Kidney (tissue), 14 donors: ENCODE results near the gene GALNT5. TPM values are rescaled to one million over a fixed set of nuclear protein-coding genes. Genes with fewer than 3 reads are reported as not detected.
"Not testable (repeated sequence)": the region's sequence is repeated elsewhere in the genome, so short reads cannot be mapped to it uniquely, and the experiment has no call there.

ENCODE experiments used
- DNase-seq, 5 donors: peaks; one replicate each; pipeline ENCODE4 v3.0.0-alpha.2; 2013 to 2020
- FAIRE-seq: peaks from 2 replicates; lab custom pipeline; 2012; peaks lifted over from hg19 to GRCh38; lab: Jason Lieb, UNC
- H3K27ac ChIP-seq, 2 donors: one replicate each; pipeline ENCODE4 v1.7.0; 2013; ENCODE audit warnings: low read depth in 2 of 2, low read length in 2 of 2, inconsistent platforms in 1 of 2
- H3K27me3 ChIP-seq: one replicate; pipeline ENCODE4 v1.7.1; 2013; ENCODE audit warnings: low read length, inconsistent platforms; ENCODE audit not compliant: control insufficient read depth, insufficient read depth
- H3K36me3 ChIP-seq, 3 donors: one replicate each; pipeline versions ENCODE4 v1.7.0 to v1.7.1; 2013; ENCODE audit warnings: low read length in 3 of 3, control low read depth in 1 of 3, inconsistent platforms in 1 of 3; ENCODE audit not compliant: insufficient read depth in 3 of 3, control insufficient read depth in 2 of 3
- H3K4me1 ChIP-seq, 3 donors: one replicate each; pipeline versions ENCODE4 v1.7.0 to v1.7.1; 2013; ENCODE audit warnings: low read length in 3 of 3, inconsistent platforms in 1 of 3, low read depth in 1 of 3; ENCODE audit not compliant: control insufficient read depth in 2 of 3, insufficient read depth in 2 of 3
- H3K4me3 ChIP-seq, 3 donors: one replicate each; pipeline versions ENCODE4 v1.7.0 to v1.8.1; 2013; ENCODE audit warnings: low read length in 3 of 3, control low read depth in 1 of 3, inconsistent platforms in 1 of 3
- H3K9ac ChIP-seq, 3 donors: one replicate each; pipeline versions ENCODE4 v1.7.0 to v1.7.1; 2013; ENCODE audit warnings: low read length in 3 of 3, control low read depth in 1 of 3, inconsistent platforms in 1 of 3
- H3K9me3 ChIP-seq, 3 donors: one replicate each; pipeline versions ENCODE4 v1.7.0 to v1.7.1; 2013; ENCODE audit warnings: low read length in 3 of 3, control low read depth in 1 of 3, inconsistent platforms in 1 of 3; ENCODE audit not compliant: control insufficient read depth in 2 of 3, insufficient read depth in 1 of 3
- CTCF ChIP-seq: IDR thresholded peaks from 3 replicates; pipeline ENCODE4 v1.5.1; 2012; ENCODE audit warnings: mild to moderate bottlenecking, moderate library complexity, borderline replicate concordance; ENCODE audit not compliant: insufficient read depth; ENCODE audit errors: extremely low read depth
- intact Hi-C: fragments of 100-400 bp; cut with DNase I; formaldehyde crosslinking; loops from one replicate; pipeline ENCODE4 v1.11.1; 2022
- polyA plus RNA-seq: library from polyadenylated mRNA; stranded (reverse); fragments of 350-450 nt; fragmentation: Illumina TruSeq; extraction: RNeasy Lipid Tissue Mini Kit (QIAGEN cat#74804); gene quantifications from one replicate; pipeline ENCODE4 v1.2.3, GENCODE V29; 2014; ENCODE audit warnings: low read depth, low replicate concordance; ENCODE audit not compliant: insufficient read depth
- total RNA-seq: library from RNA; stranded (reverse); fragmentation: NEBNext Ultra II Directional; extraction: Animal tissue kit (Norgen Biotek cat#: 25700); gene quantifications from one replicate; pipeline ENCODE4 v1.2.1, GENCODE V29; 2021
- donor health status: control.
- donor health status: control.
- donor health status: control.
- donor health status: control.
- donor health status: control.
- donor health status: DM: yes; HTN: yes; CAD: no.
- donor health status: Normal renal cell carcinoma (clear cell type).

Gene GALNT5
- total and polyA plus RNA-seq, 2 donors from 2014 or later: 0.06 to 0.47 TPM

- FAIRE-seq (no peak), DNase-seq (no peak)
- no peaks in the 10 kb centered on the region for H3K27me3 ChIP-seq
- H3K9me3 ChIP-seq: no peaks in the 10 kb centered on the region
- H3K27ac ChIP-seq: no peak overlapping the region
- no peak for TF ChIP-seq CTCF
- no peaks in the 10 kb centered on the region for H3K36me3 ChIP-seq
- no peak overlapping the region for H3K4me3 ChIP-seq
- intact Hi-C loops: no loop called here
- H3K9ac ChIP-seq: no peak overlapping the region
- no peaks in the 10 kb centered on the region for H3K4me1 ChIP-seq
Observed at GRCh38 chr2:157269060-157269459, 11.6 kb downstream of the GALNT5 start.

GRCh38 chr2:157269922-157270321 is 12.4 kb downstream of the GALNT5 start:
- intact Hi-C loops: no loop called here
- H3K27ac ChIP-seq: no peak overlapping the region
- TF ChIP-seq CTCF: no peak
- no peak for FAIRE-seq
- H3K4me1 ChIP-seq: no peaks in the 10 kb centered on the region
- no peak for DNase-seq
- H3K36me3 ChIP-seq: no peaks in the 10 kb centered on the region
- H3K27me3 ChIP-seq: no peaks in the 10 kb centered on the region
- no peaks in the 10 kb centered on the region for H3K9me3 ChIP-seq
- no peak overlapping the region for H3K4me3 ChIP-seq
- no peak overlapping the region for H3K9ac ChIP-seq

- no peaks in the 10 kb centered on the region for H3K36me3 ChIP-seq
- intact Hi-C loops: no loop called here
- no peak overlapping the region for H3K27ac ChIP-seq
- FAIRE-seq (no peak), DNase-seq (no peak)
- no peaks in the 10 kb centered on the region for H3K9me3 ChIP-seq
- H3K4me1 ChIP-seq: no peaks in the 10 kb centered on the region
- no peak for TF ChIP-seq CTCF
- no peaks in the 10 kb centered on the region for H3K27me3 ChIP-seq
- H3K9ac ChIP-seq: no peak overlapping the region
- no peak overlapping the region for H3K4me3 ChIP-seq
Observed at GRCh38 chr2:157271590-157272203, 14.2 kb downstream of the GALNT5 start.

GRCh38 chr2:157279311-157279710 is 21.8 kb downstream of the GALNT5 start:
- intact Hi-C loops, H3K27ac ChIP-seq, H3K4me1 ChIP-seq, H3K36me3 ChIP-seq, H3K4me3 ChIP-seq, H3K27me3 ChIP-seq, FAIRE-seq, DNase-seq, H3K9me3 ChIP-seq, H3K9ac ChIP-seq: not testable (repeated sequence)
